HUES48 (cell line): ENCODE measurements around the gene KIF3A.

ENCODE experiments used
- H3K27ac ChIP-seq: one replicate; pipeline ENCODE4 v1.7.0; 2013; ENCODE audit warnings: low read depth, low read length, inconsistent platforms
- H3K27me3 ChIP-seq: 2 replicates; pipeline ENCODE4 v1.6.1; 2013; ENCODE audit warnings: mild to moderate bottlenecking, low read length; ENCODE audit not compliant: control insufficient read depth, insufficient read depth
- H3K36me3 ChIP-seq: 2 replicates; pipeline ENCODE4 v1.6.1; 2013; ENCODE audit warnings: low read length; ENCODE audit not compliant: control insufficient read depth, insufficient read depth
- H3K4me1 ChIP-seq: 2 replicates; pipeline ENCODE4 v1.6.1; 2013; ENCODE audit warnings: mild to moderate bottlenecking, low read length; ENCODE audit not compliant: control insufficient read depth, insufficient read depth
- H3K4me3 ChIP-seq: 2 replicates; pipeline ENCODE4 v1.5.1; 2013; ENCODE audit warnings: mild to moderate bottlenecking, low read depth, low read length
- H3K9ac ChIP-seq: 2 replicates; pipeline ENCODE4 v1.6.1; 2013; ENCODE audit warnings: mild to moderate bottlenecking, low read depth, low read length, moderate library complexity
- H3K9me3 ChIP-seq: 2 replicates; pipeline ENCODE4 v1.6.1; 2013; ENCODE audit warnings: low read length; ENCODE audit not compliant: control insufficient read depth, insufficient read depth

The KIF3A gene

GRCh38 chr5:132658381-132659302 lies 78.7 kb downstream of the KIF3A start:
- Histone ChIP-seq H3K27me3 (peaks cover 39% of the 10 kb centered on the region), H3K36me3 (no peaks in the 10 kb centered on the region), H3K27ac (no peak overlapping the region), H3K4me1 (peaks cover 7% of the 10 kb centered on the region; the same call in 1 of the 2 replicates), H3K9ac (no peak overlapping the region), H3K9me3 (no peaks in the 10 kb centered on the region), H3K4me3 (no peak overlapping the region)

DNA sequence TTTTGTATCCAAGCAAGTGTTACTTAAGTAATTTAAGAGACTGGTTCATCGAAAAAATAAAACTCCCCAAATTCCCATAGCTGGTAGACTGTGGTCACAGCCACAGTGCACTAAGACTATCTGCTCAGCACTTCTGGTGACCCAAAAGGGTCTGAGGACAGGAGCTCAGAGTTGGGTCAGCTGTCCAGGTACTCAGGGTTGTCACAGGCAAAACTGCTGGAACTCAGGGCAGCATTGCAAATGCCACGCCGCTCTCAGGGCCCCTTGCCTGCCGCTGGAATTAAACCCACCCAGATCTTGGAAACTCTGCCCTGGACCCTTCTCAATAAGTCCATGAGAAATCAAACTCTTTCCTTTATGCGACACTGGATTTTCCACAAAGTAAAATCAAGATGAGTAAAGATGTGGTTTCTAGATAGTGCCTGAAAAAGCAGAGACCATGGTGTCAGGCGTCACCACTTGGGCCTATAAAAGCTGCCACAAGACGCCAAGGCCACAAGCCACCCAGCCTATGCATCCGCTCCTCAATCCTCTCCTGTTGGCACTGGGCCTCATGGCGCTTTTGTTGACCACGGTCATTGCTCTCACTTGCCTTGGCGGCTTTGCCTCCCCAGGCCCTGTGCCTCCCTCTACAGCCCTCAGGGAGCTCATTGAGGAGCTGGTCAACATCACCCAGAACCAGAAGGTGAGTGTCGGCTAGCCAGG lies 79.5 kb downstream of the KIF3A start, which contains the start of gene IL13:
TSS of gene IL13 (plus strand) at position 498 of the 705 bp plus-strand sequence. CDS start at position 512, 14 bp downstream.
- Histone ChIP-seq H3K4me1 (peaks cover 7% of the 10 kb centered on the region; the same call in 1 of the 2 replicates), H3K9ac (no peak within 1 kb of the TSS), H3K9me3 (no peaks in the 10 kb centered on the region), H3K27me3 (peaks cover 39% of the 10 kb centered on the region), H3K4me3 (no peak within 1 kb of the TSS), H3K36me3 (no peaks in the 10 kb centered on the region), H3K27ac (no peak within 1 kb of the TSS)

- Histone ChIP-seq H3K4me1 (peaks cover 7% of the 10 kb centered on the region; the same call in 1 of the 2 replicates), H3K4me3 (peak overlapping the region; percentile 53; the same call in 1 of the 2 replicates), H3K27me3 (peaks cover 39% of the 10 kb centered on the region), H3K9ac (no peak overlapping the region), H3K27ac (no peak overlapping the region), H3K36me3 (no peaks in the 10 kb centered on the region), H3K9me3 (no peaks in the 10 kb centered on the region)
Measured at GRCh38 chr5:132656774-132657355, 80.5 kb downstream of the KIF3A start.

DNA sequence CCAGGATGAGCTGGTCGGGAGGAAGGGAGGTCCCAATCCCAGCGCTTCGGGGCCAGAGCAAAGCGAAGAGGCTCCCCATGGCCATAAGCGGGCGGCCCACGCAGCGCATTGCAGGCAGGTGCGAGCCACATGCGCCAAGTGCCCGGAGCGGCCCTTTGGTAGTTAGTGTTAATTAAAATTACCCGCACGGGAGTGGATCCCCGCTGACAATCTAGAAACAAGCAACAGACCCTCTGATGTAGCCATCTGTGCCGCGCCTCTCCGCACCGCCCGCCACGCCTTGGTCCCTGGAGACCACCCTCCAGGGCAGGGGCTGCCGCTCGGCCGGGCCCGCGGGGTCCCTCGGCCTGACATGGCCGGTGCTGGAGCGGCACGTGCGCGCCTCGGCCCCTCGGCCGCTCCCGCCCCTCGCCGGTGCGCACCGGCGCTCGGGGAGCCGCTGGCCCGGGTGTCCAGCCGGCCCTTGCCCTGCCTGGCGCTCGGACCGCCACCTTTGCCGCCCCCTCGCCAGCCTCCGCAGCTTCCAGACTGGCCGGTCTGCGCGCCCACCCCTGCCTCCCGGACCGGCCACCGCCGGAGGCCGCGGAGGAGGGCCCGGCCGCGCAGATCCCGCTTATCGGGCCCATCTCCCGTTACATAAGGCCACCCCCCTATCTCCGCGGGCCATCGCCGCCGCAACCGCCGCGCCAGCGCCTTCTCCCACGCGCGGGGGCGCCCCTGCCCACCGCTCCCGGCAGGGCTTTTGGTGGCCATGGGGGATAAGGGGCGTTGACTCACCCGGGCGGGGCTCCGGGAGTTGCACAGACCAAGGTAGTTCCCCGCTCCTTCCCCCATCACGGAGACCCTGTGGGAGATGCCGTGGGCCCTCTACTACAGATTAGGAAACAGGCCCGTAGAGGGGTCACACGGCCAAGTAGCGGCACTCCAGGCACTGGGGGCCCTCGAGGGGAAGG lies 81.2 kb downstream of the KIF3A start:
- Histone ChIP-seq H3K9ac (no peak overlapping the region), H3K9me3 (no peaks in the 10 kb centered on the region), H3K4me3 (peak overlapping the region; percentile 53), H3K27ac (no peak overlapping the region), H3K4me1 (peaks cover 7% of the 10 kb centered on the region; the same call in 1 of the 2 replicates), H3K36me3 (no peaks in the 10 kb centered on the region), H3K27me3 (peaks cover 39% of the 10 kb centered on the region)

GRCh38 chr5:132653716-132654115 lies 83.6 kb downstream of the KIF3A start:
- no peak overlapping the region for H3K27ac ChIP-seq
- H3K36me3 ChIP-seq, result no peaks in the 10 kb centered on the region
- no peak overlapping the region for H3K4me3 ChIP-seq
- H3K4me1 ChIP-seq, result peaks cover 7% of the 10 kb centered on the region; the same call in 1 of the 2 replicates
- no peaks in the 10 kb centered on the region for H3K9me3 ChIP-seq
- peaks cover 39% of the 10 kb centered on the region for H3K27me3 ChIP-seq
- H3K9ac ChIP-seq, result no peak overlapping the region

DNA sequence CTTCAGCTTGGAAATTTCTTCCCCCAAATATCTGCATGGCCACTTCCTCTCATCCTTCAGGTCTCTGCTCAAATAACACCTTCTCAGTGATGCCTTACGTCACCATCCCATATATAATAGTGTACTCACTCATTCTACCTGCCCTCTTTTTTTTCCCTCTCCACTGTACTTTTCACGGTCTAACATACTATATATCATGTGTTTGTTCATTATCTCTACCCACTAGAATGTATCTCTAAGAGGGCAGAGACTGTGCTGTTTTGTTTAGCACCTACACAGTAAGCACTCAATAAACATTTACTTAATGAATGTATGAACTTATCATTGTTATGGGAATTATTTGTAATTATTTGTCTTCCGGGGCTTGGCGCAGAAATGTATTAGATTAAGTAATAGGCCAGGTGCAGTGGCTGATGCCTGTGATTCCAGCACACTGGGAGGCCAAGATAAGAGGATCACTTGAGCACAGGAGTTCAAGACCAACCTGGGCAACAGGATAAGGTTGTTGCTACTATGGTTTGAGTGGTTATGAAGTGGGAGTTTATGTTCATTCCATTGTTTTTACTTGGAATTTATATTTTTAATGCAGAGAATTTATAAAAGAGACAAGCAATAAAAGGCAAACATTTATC lies 85.4 kb downstream of the KIF3A start:
- H3K27ac ChIP-seq, result no peak overlapping the region

GRCh38 chr5:132648355-132648754 lies 89.0 kb downstream of the KIF3A start:
- Histone ChIP-seq H3K4me1 (peaks cover 11% of the 10 kb centered on the region), H3K9me3 (no peaks in the 10 kb centered on the region; the same call in 1 of the 2 replicates), H3K27me3 (no peaks in the 10 kb centered on the region), H3K9ac (no peak overlapping the region), H3K4me3 (no peak overlapping the region), H3K27ac (no peak overlapping the region), H3K36me3 (0 out of 2 replicates have a peak, but pooled peaks cover under 1% of the 10 kb centered on the region)

More for the DNA sequence above, 85.4 kb downstream of the KIF3A start:
- Histone ChIP-seq H3K9me3 (no peaks in the 10 kb centered on the region; the same call in 1 of the 2 replicates), H3K4me3 (no peak overlapping the region), H3K4me1 (peaks cover 7% of the 10 kb centered on the region; the same call in 1 of the 2 replicates), H3K36me3 (no peaks in the 10 kb centered on the region), H3K27me3 (peaks cover 30% of the 10 kb centered on the region), H3K9ac (no peak overlapping the region)

GRCh38 chr5:132647473-132647872 lies 89.9 kb downstream of the KIF3A start:
- Histone ChIP-seq H3K4me1 (peaks cover 11% of the 10 kb centered on the region), H3K36me3 (peaks cover 9% of the 10 kb centered on the region), H3K9ac (no peak overlapping the region), H3K9me3 (no peaks in the 10 kb centered on the region; the same call in 1 of the 2 replicates), H3K27ac (no peak overlapping the region), H3K27me3 (no peaks in the 10 kb centered on the region), H3K4me3 (no peak overlapping the region)

DNA sequence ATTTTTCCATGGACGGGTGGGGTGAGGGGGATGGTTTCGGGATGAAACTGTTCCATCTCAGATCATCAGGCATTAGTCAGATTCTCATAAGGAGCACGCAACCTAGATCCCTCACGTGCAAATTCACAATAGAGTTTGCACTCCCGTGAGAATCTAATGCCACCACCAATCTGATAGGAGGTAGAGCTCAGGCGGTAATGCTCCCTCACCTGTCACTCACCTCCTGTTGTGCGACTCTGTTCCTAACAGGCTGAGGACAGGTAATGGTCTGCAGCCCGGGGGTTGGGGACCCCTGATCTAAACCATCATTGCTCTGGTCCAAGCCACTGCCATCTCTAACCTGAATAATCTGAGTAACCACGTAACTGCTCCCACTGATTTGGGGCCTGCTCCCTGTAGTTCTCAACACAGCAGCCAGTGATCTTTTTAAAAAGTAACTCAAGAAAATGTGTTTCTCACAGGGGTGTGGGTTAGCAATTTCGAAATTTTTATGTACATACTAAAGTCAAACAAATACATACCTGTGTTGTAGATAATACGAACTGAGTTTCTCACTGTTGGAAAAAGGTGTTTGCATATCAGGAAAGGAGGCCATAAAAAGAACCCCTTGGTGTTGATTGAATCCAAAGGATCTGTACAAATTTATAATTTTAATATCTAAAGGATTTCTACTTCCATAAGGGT lies 90.6 kb downstream of the KIF3A start:
- peaks cover 16% of the 10 kb centered on the region for H3K36me3 ChIP-seq
- H3K9me3 ChIP-seq, result no peaks in the 10 kb centered on the region; the same call in 1 of the 2 replicates

More for the DNA sequence above, 90.6 kb downstream of the KIF3A start:
- Histone ChIP-seq H3K27ac (no peak overlapping the region), H3K27me3 (no peaks in the 10 kb centered on the region), H3K4me3 (no peak overlapping the region), H3K9ac (no peak overlapping the region), H3K4me1 (peaks cover 11% of the 10 kb centered on the region)
